Omental fat pad (tissue), 4 donors: ENCODE results near the gene ACTL9. TPM values are rescaled to one million over a fixed set of nuclear protein-coding genes. Genes with fewer than 3 reads are reported as not detected.
"Not testable (repeated sequence)": the region's sequence is repeated elsewhere in the genome, so short reads cannot be mapped to it uniquely, and the experiment has no call there.

Source experiments
- ATAC-seq: fragments of 150-250 bp; one replicate; pipeline ENCODE4 v1.9.1; 2016; ENCODE audit warnings: mild to moderate bottlenecking, moderate library complexity; ENCODE audit not compliant: low FRiP score
- DNase-seq: peaks from one replicate; pipeline ENCODE4 v3.0.0-alpha.2; 2019; ENCODE audit warnings: low spot score
- total RNA-seq, 4 donors: library from RNA; depleted of rRNA; stranded (reverse); fragments of >200 nt; gene quantifications; one replicate each; pipeline ENCODE4 v1.1.0, GENCODE V29; 2016
- TF ChIP-seq, protein P1 (sequence below), 3 donors: fragments of 450-650 bp; IDR thresholded peaks; one replicate each; pipeline ENCODE4 v1.5.1; 2016 to 2017; ENCODE audit warnings: antibody characterized with exemption in 3 of 3, mild to moderate bottlenecking in 3 of 3, moderate library complexity in 2 of 3

The ACTL9 gene
- total RNA-seq, 4 donors from 2014 or later: not detected

- TF ChIP-seq, protein P1, sequence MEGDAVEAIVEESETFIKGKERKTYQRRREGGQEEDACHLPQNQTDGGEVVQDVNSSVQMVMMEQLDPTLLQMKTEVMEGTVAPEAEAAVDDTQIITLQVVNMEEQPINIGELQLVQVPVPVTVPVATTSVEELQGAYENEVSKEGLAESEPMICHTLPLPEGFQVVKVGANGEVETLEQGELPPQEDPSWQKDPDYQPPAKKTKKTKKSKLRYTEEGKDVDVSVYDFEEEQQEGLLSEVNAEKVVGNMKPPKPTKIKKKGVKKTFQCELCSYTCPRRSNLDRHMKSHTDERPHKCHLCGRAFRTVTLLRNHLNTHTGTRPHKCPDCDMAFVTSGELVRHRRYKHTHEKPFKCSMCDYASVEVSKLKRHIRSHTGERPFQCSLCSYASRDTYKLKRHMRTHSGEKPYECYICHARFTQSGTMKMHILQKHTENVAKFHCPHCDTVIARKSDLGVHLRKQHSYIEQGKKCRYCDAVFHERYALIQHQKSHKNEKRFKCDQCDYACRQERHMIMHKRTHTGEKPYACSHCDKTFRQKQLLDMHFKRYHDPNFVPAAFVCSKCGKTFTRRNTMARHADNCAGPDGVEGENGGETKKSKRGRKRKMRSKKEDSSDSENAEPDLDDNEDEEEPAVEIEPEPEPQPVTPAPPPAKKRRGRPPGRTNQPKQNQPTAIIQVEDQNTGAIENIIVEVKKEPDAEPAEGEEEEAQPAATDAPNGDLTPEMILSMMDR (IDR thresholded peaks at IDR 0.05): no peak
- no peak for DNase-seq
- no peak for ATAC-seq
Measured at GRCh38 chr19:8705742-8706141, 7.1 kb upstream of the ACTL9 start.

- not testable (repeated sequence) for DNase-seq, ATAC-seq
Measured at GRCh38 chr19:8705304-8705703, 6.7 kb upstream of the ACTL9 start.

DNA sequence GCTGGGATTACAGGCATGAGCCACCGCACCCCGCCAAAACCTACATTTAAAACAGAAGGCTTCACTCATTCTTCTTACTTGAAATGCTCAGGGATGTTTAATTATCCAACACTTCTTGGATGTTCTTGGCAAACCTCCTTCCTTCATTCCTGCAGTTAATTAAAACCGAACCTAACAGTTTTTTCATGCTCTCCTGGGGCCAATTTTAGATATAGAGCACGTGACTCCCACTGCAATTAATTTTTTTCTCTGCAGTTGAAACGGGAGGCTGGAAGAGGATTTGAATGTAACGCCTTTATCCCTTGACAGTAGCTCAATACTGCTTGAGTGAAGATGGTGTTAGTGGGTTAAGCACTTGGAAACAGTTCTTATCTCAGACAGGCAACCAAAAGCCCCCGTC lies 4.6 kb upstream of the ACTL9 start:
- TF ChIP-seq, protein P1 (IDR thresholded peaks at IDR 0.05): no peak
- ATAC-seq (no peak), DNase-seq (no peak)

DNA sequence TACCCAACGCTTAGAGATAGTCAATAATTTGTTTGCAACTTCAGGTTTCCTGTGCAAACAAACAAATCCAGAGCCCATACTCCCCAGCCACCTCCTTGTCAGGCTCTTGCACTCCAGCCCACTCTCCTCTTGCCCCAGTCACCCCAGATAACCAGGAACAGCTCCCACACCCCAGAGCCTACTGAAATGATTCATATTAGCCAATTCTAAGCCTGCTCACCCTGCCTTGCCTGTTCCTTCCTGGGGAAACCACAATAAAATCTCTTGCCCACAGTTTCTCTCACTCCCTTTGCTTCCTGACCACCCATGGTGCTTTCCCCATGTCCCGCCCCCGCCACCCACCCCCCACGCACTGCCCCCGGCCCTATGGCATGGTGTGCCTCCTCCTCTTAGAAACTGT lies 3.8 kb upstream of the ACTL9 start:
- TF ChIP-seq, protein P1 (IDR thresholded peaks at IDR 0.05): no peak
- no peak for ATAC-seq
- DNase-seq: no peak

DNA sequence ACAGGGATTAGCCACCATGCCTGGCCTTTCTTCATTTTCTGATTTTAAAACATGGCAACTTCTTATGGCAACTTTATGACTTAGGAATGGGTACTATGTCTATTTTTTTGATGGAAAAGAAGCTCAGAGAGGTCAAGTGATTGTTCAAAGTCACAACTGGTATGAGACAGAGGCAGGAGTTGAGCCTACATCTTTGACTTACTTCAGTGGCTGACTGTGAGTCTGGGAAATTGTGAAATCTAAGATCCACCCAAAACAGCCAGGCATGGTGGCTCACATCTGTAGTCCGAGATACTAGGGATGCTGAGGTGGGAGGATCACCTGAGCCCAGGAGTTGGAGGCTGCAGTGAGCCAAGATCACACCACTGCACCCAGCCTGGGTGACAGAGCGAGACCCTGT lies 2.4 kb upstream of the ACTL9 start:
- TF ChIP-seq, protein P1 (IDR thresholded peaks at IDR 0.05): no peak
- ATAC-seq (no peak), DNase-seq (no peak)

GRCh38 chr19:8699908-8700307 lies 1.3 kb upstream of the ACTL9 start:
- DNase-seq (no peak), ATAC-seq (no peak)
- TF ChIP-seq, protein P1 (IDR thresholded peaks at IDR 0.05): no peak

DNA sequence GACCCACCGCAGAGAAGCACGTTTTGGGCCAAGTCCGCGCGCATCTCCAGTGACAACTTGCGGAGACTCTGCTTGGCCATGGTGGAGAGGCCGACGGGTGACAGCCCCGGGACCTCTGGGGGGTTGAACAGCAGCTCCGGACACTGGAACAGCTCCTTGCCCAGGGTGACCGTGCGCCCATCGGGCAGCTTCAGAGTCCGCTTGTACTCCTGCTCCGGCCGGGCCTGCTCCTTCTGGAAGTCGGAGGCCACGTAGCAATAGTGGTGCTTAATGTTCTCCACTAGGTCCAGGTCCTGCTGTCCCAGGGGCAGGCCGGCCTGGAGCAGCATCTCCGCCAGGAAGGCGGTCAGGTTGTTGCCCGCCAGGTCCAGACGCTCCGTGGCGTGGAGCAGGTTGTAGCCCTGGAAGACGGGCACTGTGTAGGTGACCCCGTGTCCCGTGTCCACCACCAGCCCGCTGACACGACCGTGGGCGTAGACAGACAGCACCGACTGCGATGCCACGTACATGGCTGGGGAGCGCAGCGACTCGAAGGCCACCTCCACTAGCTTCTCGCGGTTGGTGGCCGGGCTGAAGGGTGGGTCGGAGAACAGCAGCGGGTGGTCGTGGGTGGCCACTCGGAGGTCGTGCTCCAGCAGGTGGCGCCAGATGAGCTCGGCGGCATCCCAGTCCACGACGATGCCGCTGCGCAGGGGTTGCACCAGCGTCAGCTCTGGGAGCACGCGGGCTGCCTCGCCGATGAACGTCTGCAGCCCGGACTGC lies 743 bp downstream of the ACTL9 start:
- TF ChIP-seq, protein P1 (IDR thresholded peaks at IDR 0.05): no peak
- ATAC-seq: no peak
- no peak for DNase-seq
